ENCODE results near the gene SMARCC2. TPM values are rescaled to one million over a fixed set of nuclear protein-coding genes. Genes with fewer than 3 reads are reported as not detected.

Gene SMARCC2
- total and polyA plus RNA-seq, 2 of the 13 experiments (the other 11 are each of a cell fraction or from before 2014, with no cell fraction given): 21.3 to 24.1 TPM

DNA sequence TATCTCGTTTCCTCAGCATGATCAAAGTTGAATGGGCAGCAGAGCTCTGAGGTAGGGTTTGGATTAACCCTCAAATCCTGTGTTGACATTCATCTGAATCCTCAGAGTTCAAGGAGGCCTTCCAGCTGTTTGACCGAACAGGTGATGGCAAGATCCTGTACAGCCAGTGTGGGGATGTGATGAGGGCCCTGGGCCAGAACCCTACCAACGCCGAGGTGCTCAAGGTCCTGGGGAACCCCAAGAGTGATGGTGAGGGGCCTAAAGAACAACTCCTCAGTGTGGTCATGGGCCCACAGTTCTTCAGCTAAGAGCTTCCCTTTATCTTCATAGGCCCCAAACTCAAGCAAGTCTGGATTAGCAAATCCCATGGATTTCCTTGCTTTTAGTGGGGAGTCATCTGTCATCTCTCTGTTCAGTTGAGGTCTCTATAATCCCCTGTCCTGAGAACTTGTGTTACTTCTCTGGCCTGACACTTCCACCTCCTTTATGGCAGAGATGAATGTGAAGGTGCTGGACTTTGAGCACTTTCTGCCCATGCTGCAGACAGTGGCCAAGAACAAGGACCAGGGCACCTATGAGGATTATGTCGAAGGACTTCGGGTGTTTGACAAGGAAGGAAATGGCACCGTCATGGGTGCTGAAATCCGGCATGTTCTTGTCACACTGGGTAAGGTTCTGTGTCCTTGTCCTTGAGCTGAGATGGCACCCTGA is 29.6 kb downstream of the SMARCC2 start:
- FAIRE-seq (no peak), ATAC-seq (no peak), DNase-seq (ENCODE audit: low spot score) (no peak)
- H3K4me2 ChIP-seq (ENCODE audit: low read depth, low read length): peak overlapping the region; percentile 83
- TF ChIP-seq MED1 (CRISPR knock-in tag; IDR thresholded peaks at IDR 0.05) (no peak), RBFOX2 (IDR thresholded peaks at IDR 0.05; ENCODE audit: low read depth, low read length) (peak; percentile 53), NFRKB (IDR thresholded peaks at IDR 0.05) (no peak), POLR2G (IDR thresholded peaks at IDR 0.05; ENCODE audit: low read depth, low read length) (peak; percentile 43), POLR2A (IDR thresholded peaks at IDR 0.05; ENCODE audit: insufficient read depth in 1 of 2, low read depth in 2 of 2, low read length in 2 of 2) (0 out of 4 replicates have a peak, but pooled peaks of 1 of the 2 experiments have one; percentile 8), MBD4 (IDR thresholded peaks at IDR 0.05; ENCODE audit: borderline replicate concordance, low read length) (0 out of 2 replicates have a peak, but pooled peaks have one; percentile 49)
- TF ChIP-seq, protein P1, sequence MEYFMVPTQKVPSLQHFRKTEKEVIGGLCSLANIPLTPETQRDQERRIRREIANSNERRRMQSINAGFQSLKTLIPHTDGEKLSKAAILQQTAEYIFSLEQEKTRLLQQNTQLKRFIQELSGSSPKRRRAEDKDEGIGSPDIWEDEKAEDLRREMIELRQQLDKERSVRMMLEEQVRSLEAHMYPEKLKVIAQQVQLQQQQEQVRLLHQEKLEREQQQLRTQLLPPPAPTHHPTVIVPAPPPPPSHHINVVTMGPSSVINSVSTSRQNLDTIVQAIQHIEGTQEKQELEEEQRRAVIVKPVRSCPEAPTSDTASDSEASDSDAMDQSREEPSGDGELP (IDR thresholded peaks at IDR 0.05; ENCODE audit: borderline replicate concordance, low read depth): 0 out of 2 replicates have a peak, but pooled peaks have one; percentile 20
- TF ChIP-seq, protein P2, sequence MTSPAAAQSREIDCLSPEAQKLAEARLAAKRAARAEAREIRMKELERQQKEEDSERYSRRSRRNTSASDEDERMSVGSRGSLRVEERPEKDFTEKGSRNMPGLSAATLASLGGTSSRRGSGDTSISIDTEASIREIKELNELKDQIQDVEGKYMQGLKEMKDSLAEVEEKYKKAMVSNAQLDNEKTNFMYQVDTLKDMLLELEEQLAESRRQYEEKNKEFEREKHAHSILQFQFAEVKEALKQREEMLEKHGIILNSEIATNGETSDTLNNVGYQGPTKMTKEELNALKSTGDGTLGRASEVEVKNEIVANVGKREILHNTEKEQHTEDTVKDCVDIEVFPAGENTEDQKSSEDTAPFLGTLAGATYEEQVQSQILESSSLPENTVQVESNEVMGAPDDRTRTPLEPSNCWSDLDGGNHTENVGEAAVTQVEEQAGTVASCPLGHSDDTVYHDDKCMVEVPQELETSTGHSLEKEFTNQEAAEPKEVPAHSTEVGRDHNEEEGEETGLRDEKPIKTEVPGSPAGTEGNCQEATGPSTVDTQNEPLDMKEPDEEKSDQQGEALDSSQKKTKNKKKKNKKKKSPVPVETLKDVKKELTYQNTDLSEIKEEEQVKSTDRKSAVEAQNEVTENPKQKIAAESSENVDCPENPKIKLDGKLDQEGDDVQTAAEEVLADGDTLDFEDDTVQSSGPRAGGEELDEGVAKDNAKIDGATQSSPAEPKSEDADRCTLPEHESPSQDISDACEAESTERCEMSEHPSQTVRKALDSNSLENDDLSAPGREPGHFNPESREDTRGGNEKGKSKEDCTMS (CRISPR knock-in tag; conservative IDR thresholded peaks at IDR 0.05): no peak
- no peaks in the 10 kb centered on the region for H3K9me3 ChIP-seq (ENCODE audit: low read length)
- in situ Hi-C loops (cut with HindIII; ENCODE audit: extremely low pct_ligation_motif_present, low pct_unique_long_range_greater_than_20kb) (loop anchor here (5.0 kb wide), 1 partner anchor 37 kb away; no protein-coding TSS in a partner anchor), intact Hi-C loops (cut with micrococcal nuclease; ENCODE audit: unreplicated experiment) (loop anchor here (2.0 to 5.0 kb wide), 2 partner anchors 33 kb away; no protein-coding TSS in a partner anchor)
- WGBS (ENCODE audit: low lambda C conversion rate): 79% methylated on average over 8 of the region's 8 CpGs
- H3K27ac ChIP-seq (ENCODE audit: extremely low read length, insufficient read depth, low read length): peak overlapping the region; percentile 87
- no TSS peak for BruUV-seq (replicated peaks)
- CTCF ChIA-PET (ENCODE audit: low intra/inter-chr PET ratio, low total read pairs): no interaction called here
- H3K4me1 ChIP-seq (ENCODE audit: insufficient read depth, low read length): peaks cover 50% of the 10 kb centered on the region
- POLR2A ChIA-PET: interaction anchor here (1.2 to 3.4 kb wide), 8 partner anchors 16 to 230 kb away, joined by 3 to 30 read pairs (median 6); partner anchors contain the start of genes ESYT1, RPL41, SMARCC2 and ZC3H10
- no peaks in the 10 kb centered on the region; a peak in 1 of 5 replicates for H3K27me3 ChIP-seq (ENCODE audit: control insufficient read depth in 1 of 2, insufficient read depth in 2 of 2, low read length in 2 of 2)
- H3K4me3 ChIP-seq (replicated peaks in 1 of 3; ENCODE audit: insufficient read depth in 1 of 3, low read depth in 2 of 3, low read length in 3 of 3): peak overlapping the region; percentile 92 to 99 (median 95)
- H3K36me3 ChIP-seq (replicated peaks in 1 of 2; ENCODE audit: control insufficient read depth in 1 of 2, insufficient read depth in 2 of 2, low read length in 2 of 2): peaks cover 22 to 41% of the 10 kb centered on the region in 2 experiments
- peak overlapping the region; percentile 100 for H3K9ac ChIP-seq (ENCODE audit: insufficient read depth, low read depth, low read length)
- H2AFZ ChIP-seq (ENCODE audit: low read length): no peak overlapping the region
- peaks cover 25% of the 10 kb centered on the region for H3K79me2 ChIP-seq (ENCODE audit: insufficient read depth, low read length)
- peaks cover 28% of the 10 kb centered on the region for H4K20me1 ChIP-seq (ENCODE audit: insufficient read depth, low read length)
